HG03558 (cell line): ENCODE data around the gene EIF4G2.
"Not testable (repeated sequence)": the region's sequence is repeated elsewhere in the genome, so short reads cannot be mapped to it uniquely, and the experiment has no call there.

ENCODE experiments used
- ATAC-seq: cut with Tn5 transposase; IDR thresholded peaks from one replicate; pipeline ENCODE4 v1.9.1; 2021; ENCODE audit warnings: moderate number of reproducible peaks; ENCODE audit not compliant: unreplicated experiment; ENCODE audit errors: extremely low read depth

Gene EIF4G2

DNA sequence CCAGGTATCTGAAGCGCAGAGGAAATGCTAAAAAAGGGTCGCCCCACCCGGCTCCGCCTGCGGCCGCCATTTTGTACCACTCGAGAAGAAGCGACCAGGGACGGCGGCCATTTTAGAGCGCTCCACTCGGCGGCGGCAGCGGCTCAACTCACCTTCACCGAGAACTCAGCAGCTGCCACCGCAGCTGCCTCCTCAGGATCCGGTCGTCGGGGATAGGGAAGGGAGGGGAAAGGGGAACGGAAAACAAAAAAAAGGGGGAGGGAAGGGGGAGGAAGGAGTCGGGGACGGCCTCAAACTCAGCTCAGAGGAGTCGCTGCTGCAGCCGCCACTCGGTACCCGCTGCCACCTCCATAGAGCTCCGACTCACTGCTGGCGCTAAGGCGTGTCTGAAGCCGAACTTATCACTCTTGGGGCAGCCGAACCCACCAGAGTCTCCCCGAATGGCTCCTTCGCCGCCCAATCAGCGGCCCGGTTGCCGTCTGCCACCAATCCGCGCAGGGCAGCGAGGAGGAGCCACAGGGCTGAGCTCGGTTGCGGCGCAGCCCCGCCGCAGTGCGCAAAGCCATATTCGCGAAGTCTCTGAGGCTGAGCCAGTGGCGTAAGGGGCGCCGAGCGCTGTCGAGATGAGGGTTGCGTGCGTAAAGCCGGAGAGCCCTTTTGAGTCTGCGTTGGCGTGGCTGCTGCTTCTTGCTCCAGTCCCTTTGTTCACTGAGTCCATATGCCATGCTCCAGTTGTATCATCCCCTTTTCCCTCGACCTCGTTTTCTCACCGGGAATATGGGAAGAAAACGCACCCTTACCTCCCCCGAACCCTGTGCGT is at the start of gene EIF4G2:
Gene EIF4G2, minus strand, starts transcription at position 374 of the 820 bp plus-strand sequence.
- ATAC-seq = peak; percentile 82

DNA sequence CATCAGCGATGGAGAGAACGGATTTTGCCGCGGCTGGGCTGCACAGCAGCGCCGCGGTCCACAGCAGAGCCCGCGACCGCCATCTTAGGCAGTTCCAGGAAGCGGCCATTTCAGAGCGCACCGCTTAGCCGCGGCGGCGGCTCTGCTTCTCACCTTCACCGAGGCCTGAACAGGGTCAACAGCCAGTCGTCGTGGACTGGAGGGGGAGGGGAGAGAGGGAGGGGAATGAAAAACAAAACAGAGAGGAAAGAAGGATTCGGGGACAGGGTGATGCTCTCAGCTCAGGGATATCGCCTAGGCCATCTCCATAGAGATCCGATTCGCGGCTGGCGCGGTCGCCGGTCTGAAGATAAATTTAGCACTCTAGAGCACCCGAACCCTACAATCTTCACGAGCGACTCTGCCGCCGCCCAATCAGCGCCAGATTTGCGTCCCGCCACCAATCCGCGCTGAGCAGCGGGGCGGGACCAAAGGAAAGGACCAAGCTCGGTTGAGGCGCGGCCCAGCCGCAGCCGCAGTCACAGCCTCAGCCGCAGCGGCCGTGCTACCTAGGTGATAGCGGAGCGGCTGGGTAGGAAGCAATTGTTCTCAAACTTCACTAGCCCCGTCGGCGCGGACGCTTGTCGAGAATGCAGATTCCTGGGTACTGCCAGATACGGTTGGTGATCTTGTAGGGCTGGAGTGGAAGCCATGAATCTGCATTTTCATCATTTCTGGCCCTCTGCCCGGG is 49.1 kb upstream of the EIF4G2 start, which contains the start of gene ZBED5:
Gene ZBED5, minus strand, starts transcription at position 345 of the 730 bp plus-strand sequence. CDS start 3,108 bp downstream, outside the sequence.
- peak; percentile 82 for ATAC-seq

- ATAC-seq = peak; percentile 3
Observed at GRCh38 chr11:10857459-10857708, 48.7 kb upstream of the EIF4G2 start.

DNA sequence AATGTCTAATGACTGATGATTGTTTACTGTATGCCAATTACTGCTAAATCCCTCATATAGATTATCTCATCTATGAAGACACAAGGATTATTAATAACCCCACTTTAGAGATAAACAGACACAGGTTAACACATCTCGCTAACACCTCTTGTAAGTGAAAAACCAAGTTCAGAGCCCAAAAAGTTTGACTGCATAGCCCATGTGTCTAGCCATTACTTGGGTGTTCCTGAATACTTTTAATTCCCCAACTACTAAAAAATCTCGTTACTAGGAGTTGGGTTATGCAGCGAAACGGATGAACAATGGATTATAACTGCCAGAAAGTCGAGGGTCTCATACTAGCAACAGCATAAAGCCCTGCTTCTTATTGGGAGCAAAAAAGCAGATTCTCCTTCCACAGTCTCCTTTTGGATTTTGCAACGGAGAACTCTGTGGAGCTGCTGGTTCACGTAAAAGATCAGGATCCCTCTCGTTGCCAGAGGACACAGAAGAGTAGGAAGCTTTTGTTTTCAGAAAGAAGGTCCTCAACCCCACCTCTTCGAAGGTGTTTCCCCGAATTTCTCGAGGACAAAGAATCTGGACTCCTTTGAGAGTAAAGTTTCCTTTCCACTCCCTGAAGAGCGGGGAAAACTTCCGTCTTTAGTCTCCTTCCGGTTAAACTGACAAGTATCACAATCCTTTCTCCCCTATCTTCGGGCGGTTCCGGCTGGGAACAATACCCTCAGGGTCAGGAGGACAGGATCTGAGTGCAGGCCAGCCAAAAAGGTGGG is 48.1 kb upstream of the EIF4G2 start:
- no peak for ATAC-seq

- ATAC-seq = no peak
Observed at GRCh38 chr11:10855295-10855694, 46.6 kb upstream of the EIF4G2 start.

DNA sequence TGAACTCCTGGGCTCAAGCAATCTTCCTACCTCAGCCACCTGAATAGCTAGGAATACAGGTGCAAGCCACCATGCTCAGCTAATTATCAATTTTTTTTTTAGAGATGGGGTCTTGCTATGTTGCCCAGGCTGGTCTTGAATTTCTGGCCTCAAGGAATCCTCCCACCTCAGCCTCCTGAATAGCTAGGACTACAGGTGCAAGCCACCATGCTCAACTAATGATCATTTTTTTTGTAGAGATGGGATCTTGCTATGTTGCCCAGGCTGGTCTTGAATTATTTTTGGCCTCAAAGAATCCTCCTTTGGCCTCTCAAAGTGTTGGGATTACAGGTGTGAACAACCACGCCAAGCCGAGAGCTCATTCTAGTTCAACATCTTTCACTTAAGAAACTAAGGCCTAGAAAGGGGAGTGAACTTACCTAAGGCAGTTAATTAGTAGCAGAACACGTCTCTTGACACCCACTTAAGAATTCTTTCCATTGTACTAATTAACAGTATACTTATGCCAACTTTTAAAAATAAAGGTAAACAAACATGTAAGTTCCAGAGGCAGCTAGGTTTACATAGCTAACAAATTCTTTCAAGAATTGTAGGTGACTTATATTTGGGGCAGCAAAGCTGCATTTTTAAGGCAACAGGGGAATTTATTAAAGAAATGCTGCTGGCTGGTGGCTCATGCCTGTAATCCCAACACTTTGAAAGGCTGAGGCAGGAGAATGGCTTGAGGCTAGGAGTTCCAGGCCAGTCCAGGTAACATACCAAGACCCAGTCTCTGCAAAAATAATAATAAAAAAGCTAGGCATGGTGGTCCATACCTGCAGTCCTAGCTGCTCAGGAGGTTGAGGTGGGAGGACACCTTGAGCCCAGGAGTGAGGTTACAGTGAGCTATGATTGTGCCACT is 39.5 kb upstream of the EIF4G2 start:
- ATAC-seq = no peak

DNA sequence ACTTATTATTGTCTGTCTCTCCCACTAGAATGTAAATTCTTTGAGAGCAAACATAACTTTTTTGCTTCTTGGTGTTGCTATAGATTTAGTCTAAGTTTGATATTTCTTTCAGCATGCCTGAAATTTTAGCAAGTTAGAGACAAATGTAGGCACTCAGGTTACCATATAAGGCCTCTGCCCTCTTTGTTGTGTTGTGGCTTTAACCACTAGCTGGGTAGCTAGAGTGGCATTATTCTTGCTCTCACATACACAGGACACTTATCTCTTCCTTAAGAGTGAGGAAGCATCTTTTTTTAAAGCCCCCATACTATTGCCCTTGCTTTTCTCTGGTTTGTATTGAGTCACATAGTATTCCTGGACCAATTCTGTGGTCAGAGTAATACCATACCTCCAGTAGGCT is 37.9 kb upstream of the EIF4G2 start:
- ATAC-seq = no peak

DNA sequence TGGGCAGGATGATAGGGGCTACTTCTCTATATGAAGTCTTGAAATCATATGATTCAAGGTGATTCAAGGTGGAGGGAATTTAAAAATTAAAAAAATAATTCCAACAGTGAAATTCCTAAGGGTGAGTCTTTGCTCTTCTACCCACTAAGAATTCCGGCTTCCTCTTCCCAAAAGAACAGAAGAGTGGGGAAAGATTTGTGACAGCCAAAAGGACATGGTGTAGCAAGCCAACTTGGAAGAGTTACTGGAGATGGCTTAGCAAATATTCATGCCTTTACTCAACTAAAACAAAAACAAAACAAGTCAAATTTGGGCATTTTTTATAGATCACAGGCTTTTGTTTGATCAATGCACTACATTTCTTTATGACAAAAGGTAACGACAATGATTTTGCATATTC is 36.9 kb upstream of the EIF4G2 start:
- no peak for ATAC-seq

GRCh38 chr11:10844796-10845195 is 36.1 kb upstream of the EIF4G2 start:
- ATAC-seq = no peak

DNA sequence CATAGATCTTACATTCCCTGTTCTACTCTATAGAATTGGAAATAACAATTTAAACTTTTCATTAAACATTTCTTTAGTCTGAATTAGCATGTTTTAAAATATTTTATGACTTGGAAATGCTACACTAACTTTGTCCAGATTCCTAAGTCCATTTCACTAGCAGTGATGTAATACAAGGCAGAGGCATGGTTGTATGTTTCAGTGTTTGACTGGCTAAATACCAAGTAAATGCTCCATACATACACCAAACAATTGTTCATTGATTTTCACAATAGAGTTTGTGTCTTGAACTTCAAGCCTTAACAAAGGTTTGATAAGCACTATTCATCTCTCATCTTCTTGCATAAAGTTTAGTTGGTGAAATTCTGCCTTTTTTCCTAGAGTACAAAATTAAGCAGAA is 35.6 kb upstream of the EIF4G2 start:
- ATAC-seq = no peak

DNA sequence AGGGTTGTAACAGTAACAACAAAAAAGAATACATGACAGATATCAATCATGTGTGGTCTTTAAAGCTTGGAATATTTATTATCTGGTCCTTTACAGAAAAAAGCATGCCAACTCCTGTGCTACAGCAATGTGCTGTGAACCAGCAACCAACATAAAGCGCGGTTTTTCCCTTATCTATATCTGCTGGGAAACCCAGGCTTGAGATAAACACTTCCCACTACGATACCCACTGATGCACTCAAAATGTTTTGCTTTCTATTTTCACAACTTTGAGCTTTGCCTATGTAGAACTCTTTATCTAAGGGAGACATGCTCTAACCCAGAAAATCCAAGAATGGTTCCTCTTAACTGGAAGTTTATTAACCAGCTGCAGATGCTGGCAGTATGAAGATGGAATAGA is 30.2 kb upstream of the EIF4G2 start:
- no peak for ATAC-seq

GRCh38 chr11:10838083-10838482 is 29.4 kb upstream of the EIF4G2 start:
- no peak for ATAC-seq

DNA sequence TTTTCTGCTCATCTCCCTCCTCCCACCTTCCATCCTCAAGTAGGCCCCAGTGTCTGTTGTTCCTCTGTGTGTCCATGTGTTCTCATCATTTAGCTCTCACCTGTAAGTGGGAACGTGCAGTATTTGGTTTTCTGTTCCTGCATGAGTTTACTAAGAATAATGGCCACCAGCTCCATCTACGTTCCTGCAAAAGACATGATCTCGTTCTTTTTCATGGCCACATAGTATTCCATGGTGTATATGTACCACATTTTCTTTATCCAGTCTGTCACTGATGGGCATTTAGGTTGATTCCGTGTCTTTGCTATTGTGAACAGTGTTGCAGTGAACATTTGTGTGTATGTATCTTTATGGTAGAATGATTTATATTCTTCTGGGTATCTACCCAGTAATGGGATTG is 28.2 kb upstream of the EIF4G2 start:
- not testable (repeated sequence) for ATAC-seq

DNA sequence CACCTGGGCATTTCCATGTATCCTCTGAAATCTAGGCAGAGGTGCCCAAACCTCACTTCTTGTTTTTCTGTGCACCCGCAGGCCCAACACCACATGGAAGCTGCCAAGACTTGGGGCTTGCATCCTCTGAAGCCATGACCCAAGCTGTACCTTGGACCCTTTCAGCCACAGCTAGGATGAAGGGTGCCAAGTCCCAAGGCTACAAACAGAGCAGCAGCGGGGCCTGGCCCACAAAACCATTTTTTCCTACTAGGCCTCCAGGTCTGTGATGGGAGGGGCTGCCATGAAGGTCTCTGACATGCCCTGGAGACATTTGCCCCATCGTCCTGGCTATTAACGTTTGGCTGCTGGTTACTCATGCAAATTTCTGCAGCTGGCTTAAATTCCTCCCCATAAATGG is 20.4 kb upstream of the EIF4G2 start:
- ATAC-seq = no peak

DNA sequence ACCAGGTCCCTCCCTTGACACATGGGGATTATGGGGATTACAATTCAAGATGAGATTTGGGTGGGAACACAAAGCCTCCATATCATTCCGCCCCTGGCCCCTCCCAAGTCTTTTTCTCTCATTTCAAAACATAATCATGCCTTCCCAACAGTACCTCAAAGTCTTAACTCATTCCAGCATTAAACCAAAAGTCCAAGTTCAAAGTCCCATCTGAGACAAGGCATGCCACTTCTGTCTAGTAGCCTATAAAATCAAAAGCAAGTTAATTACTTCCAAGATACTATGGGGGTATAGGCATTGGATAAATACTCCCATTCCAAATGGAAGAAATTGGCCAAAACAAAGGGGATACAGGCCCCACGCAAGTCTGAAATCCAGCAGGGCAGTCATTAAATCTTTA is 19.7 kb upstream of the EIF4G2 start:
- no peak for ATAC-seq

DNA sequence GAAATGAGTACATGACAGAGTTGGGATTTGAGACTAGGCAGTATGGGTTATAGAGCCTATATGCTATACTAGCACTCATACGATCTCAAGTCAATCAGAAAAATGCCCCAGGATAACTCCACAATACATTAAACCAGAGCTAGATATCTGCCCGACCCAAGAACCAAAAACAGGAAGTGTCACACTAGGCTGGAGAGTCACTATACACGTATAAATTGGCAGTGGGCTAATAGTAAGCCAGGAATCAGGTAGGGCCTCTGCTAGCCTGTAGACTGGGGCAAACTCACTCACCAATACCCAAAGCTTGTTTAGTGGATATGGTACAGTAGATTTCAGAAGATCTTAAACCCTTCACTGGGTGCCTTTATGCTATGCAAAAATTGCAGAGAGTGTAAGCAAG is 16.2 kb upstream of the EIF4G2 start:
- ATAC-seq = no peak

GRCh38 chr11:10823152-10823579 is 14.4 kb upstream of the EIF4G2 start:
- ATAC-seq = no peak

DNA sequence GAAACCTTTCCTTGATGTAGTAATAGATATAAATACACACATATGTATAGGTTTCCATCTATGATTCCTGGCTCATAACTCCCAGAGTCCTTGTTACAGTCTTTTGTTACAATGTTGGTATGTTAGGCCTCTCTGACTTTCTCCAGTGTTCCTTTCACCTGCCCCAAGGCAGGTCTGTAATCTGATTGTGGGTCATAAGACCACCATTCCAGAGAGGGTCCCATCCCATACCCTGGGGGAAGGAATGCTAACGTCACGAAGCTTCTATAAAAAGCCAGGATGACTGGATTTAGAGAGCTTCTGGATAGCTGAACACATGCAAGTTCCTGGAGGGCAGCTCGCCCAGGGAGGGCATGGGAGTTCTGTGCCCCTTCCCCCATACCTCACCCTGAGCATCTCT is 13.8 kb upstream of the EIF4G2 start:
- not testable (repeated sequence) for ATAC-seq

- no peak for ATAC-seq
Observed at GRCh38 chr11:10818594-10818993, 9.9 kb upstream of the EIF4G2 start.

GRCh38 chr11:10813945-10814344 is 5.2 kb upstream of the EIF4G2 start:
- no peak for ATAC-seq
